ENCODE data around the gene EFS.
"Not testable (repeated sequence)": the region's sequence is repeated elsewhere in the genome, so short reads cannot be mapped to it uniquely, and the experiment has no call there.

DNA sequence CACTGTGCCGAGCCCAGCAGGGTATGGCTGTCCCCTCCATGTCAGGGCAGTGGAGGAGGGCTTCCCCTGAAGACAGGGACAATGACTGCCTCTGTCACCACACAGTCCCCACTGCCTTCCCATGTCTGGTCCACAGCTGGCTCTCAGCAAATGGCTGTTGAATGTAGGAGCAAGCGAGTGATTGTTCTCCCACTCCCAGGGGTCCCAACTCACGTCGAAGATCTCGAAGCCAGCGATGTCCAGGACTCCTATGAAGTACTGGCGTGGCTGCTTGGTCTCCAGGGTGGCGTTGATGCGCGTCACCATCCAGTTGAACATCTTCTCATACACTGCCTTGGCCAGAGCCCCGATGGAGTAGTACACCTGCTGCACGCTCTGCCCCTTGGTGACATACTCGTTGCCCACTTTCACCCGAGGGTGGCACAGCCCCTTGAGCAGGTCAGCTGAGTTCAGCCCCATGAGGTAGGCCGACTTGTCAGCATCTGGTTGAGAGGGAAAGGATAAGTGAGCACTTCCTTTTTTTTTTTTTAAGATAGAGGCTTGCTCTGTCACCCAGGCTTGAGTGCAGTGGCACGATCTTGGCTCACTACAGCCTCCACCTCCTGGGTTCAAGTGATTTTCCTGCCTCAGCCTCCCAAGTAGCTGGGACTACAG is 35.7 kb upstream of the EFS start:
- TF ChIP-seq, protein P1, sequence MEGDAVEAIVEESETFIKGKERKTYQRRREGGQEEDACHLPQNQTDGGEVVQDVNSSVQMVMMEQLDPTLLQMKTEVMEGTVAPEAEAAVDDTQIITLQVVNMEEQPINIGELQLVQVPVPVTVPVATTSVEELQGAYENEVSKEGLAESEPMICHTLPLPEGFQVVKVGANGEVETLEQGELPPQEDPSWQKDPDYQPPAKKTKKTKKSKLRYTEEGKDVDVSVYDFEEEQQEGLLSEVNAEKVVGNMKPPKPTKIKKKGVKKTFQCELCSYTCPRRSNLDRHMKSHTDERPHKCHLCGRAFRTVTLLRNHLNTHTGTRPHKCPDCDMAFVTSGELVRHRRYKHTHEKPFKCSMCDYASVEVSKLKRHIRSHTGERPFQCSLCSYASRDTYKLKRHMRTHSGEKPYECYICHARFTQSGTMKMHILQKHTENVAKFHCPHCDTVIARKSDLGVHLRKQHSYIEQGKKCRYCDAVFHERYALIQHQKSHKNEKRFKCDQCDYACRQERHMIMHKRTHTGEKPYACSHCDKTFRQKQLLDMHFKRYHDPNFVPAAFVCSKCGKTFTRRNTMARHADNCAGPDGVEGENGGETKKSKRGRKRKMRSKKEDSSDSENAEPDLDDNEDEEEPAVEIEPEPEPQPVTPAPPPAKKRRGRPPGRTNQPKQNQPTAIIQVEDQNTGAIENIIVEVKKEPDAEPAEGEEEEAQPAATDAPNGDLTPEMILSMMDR (IDR thresholded peaks at IDR 0.05; ENCODE audit: borderline replicate concordance, extremely low read depth, low read length, poor library complexity, severe bottlenecking): not testable (repeated sequence)
- TF ChIP-seq EZH2 (IDR thresholded peaks at IDR 0.05; ENCODE audit: borderline replicate concordance, low read depth, low read length, severe bottlenecking): not testable (repeated sequence)
